Fibroblast of the conjunctiva (primary cell): ENCODE data around the gene DOCK2.
A peak's percentile ranks its signal among the peaks of the same experiment; 100 is the strongest.
"Not testable (repeated sequence)": the region's sequence is repeated elsewhere in the genome, so short reads cannot be mapped to it uniquely, and the experiment has no call there.

Experiments used
- DNase-seq: peaks from one replicate; pipeline ENCODE4 v3.0.0-alpha.2; 2010; ENCODE audit warnings: low read depth

DOCK2 gene

DNA sequence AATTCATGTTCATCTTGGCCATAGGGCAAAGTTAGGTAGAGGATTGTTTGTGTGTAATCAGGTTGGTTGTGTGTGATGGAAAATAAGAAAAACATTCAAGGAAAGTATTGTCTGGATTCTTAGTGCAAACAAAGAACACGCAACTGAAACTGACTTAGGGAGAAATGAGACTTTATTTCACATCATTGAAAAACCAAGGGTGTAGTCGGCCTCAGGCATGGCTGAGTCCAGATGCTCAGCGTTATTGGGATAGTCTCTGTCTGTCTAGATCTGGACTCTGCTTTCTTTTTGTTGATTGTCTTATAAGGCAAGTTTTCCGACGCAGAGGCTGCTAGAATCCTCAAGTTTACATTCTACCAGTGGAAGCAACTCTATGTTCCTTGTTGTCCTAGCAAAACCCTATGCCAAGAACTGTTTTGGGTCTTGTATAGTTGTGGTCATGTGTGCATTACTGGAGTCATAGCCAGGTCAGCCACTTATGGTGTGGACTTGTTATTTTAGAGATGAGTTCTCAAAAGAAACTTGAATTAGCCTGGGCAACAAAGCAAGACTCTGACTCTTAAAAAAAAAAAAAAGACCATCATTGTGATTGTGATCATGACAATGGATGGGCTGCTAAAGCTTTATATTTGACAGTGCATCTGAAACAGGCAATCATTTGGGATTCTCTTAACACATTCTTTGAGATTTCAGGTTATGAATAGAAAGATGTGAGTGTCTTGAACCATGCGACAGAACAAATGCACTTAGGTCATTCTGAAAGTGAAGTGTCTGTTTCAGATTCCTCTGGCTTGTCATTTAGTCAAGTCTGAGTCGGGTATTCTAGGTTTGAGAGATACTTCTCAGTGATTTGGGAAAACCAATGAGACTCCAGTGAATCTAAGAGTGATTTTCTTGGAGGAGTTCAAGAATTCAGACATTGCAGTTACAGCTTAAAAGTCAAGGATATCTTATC, 82.6 kb downstream of the DOCK2 start:
- no peak for DNase-seq

DNA sequence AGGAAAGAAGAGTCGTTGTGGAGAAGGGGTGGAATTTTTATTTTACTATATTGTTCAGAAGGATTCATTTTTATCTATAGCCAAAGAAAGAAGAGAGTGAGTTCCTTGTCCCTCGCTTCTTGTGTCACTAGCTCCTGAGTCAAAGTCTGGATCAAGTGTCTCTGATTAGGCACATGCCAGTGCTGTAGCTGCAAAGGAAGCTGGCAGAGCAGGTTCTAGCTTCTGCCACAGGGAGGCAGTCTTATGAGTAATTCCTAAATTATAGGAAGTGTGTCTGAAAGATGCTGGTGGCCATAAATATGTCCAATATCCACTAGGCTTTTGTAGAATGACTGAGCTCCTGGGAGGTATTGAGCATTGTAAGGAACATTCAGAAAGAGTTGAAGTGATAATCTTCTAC, 84.7 kb downstream of the DOCK2 start:
- DNase-seq: no peak

DNA sequence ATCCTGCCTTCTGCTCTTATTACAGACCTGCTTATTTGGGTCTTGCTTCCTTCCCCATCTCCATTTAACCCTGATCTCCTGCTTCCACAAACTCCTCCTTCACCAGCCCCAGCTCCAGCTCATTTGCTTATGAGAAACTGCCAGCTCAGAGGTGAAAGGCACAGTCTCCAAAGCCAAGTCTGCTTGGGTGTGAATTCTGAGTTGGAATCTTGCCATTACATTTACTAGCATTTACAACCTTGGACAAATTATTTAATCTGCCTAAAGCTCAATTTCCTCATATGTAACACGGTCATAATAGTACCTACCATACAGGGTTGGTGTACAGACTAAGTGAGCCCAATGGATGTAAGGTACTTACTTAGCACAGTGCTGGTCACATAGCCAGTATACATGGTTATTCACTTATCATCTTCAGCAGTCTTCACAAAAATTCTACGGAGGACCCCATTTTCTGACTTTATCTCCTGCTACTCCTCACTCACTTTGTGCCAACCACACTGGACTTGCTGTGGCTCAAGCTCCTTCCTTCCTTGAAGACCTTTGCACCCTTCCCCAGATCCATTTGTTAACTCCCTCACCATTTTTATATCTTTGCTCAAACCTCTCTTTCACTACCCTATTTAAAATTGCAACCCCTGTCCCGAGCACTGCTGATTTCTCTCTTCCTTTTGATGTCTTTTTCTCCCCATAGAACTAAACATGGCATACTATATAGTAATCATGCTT, 86.2 kb downstream of the DOCK2 start:
- no peak for DNase-seq

DNA sequence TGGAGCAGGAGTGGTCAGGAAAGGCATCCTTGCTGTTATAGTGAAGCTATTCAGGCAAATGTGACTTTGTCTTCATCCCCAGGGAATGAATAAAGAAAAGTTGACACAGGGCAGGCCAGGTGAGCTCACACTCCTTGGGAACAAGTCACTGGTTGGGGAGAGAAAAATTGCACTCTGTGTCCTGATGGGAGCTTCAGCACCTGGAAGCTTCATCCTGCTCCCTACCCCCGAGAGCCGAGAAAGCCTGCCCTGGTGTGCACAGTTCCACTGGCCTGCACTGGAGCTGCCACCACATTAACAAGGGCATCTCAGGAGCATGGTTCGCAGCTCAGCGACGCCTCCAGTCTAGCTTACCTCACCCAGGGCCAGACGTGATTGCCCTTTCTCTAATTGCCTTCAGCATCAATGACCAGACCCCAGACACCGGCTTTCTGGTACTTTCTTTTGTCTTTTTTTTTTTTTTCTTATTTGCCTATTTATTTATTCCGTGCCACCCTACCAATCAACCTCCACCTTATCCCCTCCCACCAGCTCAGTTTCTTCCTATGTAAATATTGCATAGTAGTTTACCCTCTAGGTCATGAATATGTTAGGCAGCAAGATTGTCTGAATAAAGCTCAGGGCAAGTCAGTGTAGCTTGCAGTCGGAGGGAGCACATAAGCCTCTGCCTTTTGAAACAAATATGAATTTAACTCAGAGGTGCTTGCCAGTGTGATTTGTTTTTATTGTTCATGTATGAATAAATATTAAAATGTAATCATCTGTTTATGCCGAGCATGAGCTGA, 87.4 kb downstream of the DOCK2 start:
- no peak for DNase-seq

DNA sequence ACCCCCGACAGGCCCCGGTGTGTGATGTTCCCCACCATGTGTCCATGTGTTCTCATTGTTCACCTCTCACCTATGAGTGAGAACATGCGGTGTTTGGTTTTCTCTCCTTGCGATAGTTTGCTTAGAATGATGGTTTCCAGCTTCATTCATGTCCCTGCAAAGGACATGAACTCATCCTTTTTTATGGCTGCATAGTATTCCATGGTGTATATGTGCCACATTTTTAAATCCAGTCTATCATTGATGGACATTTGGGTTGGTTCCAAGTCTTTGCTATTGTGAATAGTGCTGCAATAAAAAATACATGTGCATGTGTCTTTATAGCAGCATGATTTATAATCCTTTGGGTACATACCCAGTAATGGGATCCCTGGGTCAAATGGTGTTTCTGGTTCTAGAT, 88.6 kb downstream of the DOCK2 start:
- DNase-seq: not testable (repeated sequence)

DNA sequence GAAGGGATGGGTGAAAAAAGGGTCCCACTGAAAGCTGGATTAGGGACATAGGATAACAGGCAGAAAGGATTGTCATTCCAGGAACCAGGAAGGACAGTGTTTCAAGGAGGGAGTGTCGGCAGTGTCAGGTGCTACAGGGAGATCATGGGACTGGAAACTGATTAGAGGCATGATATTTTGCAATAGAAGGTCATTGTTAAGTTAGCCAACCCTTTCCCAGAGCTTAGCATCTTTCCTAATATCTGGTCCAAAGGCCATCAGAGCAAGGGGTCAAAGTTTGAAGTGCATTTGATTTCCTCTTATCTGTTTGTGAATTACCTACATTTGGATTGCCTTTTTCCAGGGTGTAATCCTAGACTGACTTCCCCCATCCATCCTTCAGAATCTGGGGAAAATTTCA, 91.3 kb downstream of the DOCK2 start:
- DNase-seq: no peak

DNA sequence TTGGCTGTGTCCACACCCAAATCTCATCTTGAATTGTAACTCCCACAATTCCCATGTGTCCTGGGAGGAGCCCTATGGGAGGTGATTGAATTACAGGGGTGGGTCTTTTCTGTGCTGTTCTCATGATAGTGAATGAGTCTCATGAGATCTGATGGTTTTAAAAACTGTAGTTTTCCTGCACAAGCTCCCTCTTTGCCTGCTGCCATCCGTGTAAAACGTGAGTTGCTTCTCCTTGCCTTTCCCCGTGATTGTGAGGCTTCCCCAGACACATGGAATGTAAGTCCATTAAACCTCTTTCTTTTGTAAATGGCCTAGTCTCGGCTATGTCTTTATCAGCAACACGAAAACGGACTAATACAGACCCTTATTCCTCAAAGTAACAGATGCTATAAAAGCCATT, 94.1 kb downstream of the DOCK2 start:
- DNase-seq: no peak

DNA sequence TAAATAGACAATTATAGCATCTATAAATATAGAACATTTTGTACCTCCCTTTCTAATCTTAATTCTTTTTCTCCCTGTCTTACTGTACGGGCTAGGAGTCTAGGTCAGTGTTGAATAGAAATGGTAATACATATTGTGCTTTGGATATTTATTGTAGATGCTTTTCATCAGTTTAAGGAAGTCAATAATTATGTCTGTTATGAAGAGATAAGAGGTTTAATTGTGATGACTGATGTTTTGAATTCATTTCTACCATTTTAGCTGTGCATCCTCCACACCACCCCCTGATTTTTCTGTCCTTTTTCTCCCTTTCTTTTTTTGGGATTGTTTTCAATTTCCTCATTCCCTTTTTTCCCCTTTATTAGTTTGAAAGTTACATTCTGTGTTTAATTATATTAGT, 95.8 kb downstream of the DOCK2 start:
- DNase-seq: no peak

DNA sequence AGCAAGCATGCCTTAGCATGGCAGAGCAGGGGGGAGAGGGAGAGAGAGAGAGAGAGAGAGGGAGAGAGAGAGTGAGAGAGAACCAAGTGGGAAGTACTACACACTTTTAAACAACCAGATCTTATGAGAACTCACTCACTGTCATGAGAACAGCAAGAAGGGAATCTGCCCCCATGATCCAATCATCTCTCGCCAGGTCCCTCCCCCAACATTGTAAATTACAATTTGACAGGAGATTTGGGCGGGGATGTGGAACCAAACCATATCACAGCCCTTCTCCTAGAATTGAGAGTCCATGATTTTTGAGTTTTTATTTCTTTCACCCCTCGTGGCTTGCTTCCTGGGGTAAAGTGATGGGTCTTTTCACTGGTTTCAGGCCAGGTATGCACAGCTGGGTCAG, 98.8 kb downstream of the DOCK2 start:
- DNase-seq: no peak

DNA sequence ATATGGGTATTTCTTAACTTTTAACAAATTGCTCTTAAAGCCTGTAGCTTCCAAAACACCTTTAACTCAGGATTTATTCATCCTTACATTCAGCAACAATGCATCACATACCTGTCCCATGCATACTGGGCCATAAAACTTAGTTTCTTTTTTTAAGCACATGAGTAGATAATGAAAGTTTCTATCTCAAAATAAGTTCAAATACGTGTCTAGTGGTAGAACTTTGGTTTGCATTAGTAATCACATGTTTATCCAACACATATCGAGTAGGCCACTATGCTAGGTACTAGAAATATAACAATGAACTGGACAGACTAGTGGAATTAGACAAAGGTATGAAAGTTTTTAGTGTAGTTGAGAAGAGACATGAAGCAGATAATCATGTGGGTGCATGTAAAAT, 99.6 kb downstream of the DOCK2 start:
- DNase-seq: no peak

DNA sequence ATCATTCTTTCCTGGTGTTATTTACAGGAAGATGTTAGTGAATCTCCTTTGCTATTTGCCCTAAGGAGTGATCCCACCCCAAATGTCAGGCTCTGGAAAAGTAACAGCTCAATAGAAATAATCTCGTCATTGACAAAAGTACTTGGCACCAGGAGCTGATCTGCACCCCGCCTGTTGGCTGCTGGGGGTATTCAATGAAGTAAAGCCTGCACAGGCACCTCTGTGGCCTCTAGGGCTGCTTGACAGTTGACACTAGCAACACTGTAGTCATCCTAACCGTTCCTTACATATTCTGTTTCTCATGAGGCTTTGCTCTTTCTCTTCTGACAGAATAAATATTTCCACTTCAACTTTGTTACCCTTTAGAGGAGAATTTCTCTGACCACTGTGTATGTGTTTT, 103.4 kb downstream of the DOCK2 start:
- DNase-seq: no peak

DNA sequence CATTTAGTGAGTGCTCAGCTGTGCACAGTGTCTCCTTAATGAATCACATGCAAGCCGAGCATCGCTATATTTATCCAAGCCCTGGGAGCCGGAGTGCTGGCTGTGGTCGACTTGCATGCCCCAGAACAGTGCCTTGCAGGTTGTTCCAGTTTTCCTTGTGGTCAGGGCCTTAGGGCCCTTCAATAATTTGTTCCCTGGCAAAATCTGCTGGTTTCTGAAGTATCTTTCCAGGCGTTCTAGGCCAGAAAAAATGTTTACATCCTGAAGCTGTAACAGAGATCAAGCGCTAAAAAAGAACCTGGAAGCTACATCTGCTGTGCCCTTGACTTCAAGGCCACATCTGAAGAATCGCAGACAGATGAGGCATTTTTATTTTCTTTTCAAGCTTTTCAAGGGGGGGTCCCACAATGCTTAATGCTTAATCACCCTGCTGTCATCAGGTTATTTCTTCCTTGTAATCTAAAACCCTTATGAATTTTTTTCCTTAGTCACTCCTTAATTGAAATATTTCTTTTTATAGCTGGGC, 105.8 kb downstream of the DOCK2 start:
- DNase-seq: peak; percentile 74

DNA sequence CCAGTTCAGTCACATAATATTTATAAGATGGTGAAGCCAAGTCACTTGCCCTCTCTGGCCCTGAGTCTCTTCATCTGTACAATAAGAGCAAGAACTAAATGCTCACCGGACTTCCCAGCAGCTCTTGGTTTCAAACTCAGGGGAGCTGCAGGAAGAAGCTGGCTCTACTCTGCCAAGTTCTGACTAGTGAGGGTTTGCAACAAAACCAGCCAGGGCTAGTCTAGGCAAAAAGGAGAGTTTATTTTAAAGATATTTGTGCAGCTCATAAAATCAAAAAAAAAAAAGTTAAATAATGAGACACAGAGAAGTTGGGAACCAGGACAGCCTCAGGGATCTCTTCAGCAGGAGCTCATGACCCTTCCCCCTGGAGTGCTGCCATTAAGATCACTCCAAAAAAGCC, 107.3 kb downstream of the DOCK2 start:
- no peak for DNase-seq

DNA sequence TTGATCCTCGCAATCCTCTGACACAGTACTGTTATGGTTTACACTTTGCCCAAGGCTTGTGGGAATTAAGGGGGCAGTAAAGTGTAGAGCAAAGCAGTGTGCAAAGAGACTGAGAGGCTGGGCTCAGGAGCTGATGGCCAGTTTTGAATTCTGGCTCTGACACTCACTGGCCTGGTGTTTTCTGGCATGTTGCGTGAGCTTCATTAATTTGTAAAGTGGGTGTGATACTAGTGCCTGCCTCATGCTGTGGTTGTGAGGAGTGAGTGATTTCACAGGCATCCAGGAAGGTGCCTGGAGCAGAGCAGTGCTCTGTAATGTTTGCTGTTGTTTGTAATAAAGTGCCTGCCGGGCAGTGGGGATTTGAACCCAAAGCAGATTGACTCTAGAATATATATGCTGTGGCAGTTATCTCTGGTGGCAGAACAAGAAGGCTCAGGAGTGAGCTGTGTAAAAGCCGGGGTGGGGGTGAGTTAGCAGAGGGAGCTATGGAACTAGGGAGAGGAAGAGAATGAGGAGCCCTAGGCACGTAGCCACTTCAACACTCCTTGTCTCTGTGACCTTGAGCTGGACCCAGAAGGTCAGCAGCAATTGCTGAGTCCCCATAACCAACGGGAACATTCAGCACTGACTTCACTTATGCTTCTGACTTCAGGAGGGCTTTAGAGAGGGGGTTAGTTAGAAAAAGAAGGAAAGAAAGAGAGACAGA, 108.5 kb downstream of the DOCK2 start:
- DNase-seq: peak; percentile 4

DNA sequence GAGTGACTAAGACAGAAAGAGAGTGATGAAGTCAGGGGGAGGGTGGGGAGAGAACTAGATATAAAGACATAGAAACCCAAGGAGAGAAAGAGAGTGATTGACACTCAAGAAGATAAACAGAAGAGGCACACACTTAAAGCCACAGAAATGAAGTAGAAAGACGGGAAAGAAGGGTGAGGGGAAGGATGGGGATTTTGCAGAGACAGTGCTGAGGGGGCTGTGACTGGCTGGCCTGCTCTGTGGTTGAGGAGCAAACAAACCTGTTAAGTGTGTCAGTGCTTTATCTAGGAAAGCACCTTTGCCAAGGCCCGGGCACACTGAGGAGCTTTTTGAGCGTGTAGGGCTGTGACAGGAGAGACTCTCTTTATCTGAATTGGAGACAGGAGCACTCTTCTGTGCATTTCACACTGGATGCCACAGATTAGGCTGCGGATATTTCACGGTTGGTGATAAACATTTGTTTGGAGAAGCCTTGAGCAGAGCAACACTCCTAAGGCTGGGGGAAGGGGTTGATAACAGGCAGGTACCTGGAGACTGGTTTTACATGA, 109.1 kb downstream of the DOCK2 start:
- no peak for DNase-seq

DNA sequence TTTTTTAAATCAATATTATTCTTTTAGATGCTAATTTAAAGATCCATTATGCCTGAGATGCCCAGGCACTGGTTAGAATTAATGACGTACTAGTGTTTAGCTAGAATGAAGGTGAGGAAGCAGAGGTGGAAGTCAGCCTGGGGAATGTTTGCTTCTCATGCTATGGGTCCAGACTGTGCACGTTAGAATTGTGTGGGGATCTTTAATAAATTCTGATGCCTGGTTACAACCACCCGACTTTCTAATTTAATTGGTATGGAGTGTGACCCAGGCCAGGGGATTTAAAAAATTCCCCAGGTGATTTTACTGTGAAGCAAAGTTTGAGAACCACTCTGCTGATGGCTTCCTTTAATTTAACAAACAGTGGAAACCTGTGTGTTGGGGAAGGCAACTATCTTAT, 111.1 kb downstream of the DOCK2 start:
- DNase-seq: no peak

DNA sequence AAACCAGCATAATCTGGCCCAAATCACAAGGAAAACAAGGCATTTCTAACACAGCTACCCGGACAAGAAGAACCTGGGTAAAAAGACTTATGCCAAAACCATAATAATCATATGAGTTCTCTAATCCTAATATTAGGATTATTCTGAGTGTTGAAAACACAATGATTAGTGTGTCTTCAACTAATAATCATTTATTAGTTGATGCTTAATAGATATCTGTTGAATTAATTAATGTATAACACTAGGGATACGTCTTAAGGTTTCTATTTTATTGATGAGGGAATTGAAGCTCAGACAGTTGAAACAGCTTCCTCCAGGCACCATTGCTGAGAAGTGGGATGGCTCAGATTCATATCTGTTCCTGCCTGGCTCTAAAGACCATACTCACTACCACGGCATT, 112.2 kb downstream of the DOCK2 start:
- no peak for DNase-seq

DNA sequence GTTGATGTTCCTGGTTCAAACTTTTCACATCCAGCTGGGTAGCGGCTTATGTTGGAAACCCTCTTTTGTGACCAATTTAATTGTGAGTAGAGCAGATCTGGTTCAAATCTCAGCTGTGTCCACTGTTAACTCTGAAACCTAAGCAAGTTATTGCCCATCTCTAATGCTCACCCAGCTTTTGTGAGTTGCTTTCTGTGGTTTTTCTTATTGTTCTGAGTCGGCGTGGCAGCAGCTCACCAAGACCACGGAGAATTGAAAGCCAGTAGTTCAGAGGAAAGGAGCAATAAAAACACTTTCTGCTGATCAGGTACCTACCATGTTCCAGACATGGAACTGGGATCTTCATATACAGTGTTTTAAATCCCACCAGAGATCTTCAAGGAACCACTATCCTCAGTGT, 114.4 kb downstream of the DOCK2 start:
- DNase-seq: no peak

DNA sequence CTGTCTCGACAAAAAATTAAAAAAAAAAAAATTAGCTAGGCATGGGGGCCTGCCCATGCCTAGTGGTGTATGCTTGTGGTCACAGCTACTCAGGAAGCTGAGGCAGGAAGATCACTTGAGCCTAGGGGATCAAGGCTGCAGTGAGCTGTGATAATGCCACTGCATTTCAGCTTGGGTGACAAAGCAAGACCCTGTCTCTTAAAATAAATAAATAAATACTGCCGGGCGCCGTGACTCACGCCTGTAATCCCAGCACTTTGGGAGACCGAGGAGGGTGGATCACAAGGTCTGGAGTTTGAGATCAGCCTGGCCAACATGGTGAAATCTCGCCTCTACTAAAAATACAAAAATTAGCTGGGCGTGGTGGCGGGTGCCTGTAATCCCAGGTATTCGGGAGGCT, 115.5 kb downstream of the DOCK2 start:
- DNase-seq: not testable (repeated sequence)

DNA sequence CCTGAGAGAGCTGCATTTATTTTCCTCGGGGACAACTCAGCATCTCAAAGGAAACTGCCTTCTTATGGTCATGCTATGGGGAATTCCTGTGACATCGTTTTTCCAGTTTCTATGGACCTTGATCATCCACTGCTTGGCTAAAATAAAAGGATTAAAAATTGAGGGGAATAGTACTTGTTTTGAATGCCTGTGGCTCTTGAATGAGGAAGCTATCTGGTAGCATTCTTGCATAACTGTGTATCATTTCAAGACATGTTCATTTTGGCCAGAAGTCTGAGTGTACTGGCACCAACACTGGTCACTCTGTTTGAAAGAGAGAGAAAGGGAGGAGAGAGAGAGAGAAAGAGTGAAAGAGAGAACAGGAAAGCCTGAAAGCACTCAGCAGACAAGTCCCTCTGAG, 116.7 kb downstream of the DOCK2 start:
- DNase-seq: peak; percentile 39

DNA sequence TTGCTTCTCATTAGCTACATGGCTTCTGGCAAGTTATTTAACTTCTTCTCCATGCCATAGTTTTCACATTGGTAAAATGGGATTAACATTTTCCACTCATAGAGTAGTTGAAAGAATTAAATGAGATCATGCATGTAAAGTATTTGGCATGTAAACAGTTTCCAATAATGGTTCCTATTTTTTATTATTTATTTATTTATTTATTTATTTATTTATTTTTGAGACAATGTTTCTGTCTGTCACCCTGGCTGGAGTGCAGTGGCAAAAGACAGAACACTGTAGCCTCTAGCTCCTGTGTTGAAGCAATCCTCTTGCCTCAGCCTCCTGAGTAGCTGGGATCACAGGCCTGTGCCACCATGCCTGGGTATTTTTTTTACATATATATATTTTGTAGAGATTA, 117.7 kb downstream of the DOCK2 start:
- DNase-seq: no peak
